Hepatocyte (in vitro differentiated cells): ENCODE results near the gene CHD9.

Experiments
- CTCF ChIP-seq: fragments of 200-600 bp; sonication (generic); IDR thresholded peaks from 2 replicates; pipeline ENCODE4 v1.5.1; 2016; ENCODE audit warnings: antibody characterized with exemption, mild to moderate bottlenecking; ENCODE audit not compliant: poor library complexity
- EZH2phosphoT487 ChIP-seq: fragments of 200-600 bp; sonication (generic); IDR thresholded peaks from one replicate; pipeline ENCODE4 v1.6.1; 2018; ENCODE audit warnings: antibody characterized with exemption, mild to moderate bottlenecking, low read depth, moderate library complexity; ENCODE audit not compliant: unreplicated experiment, severe bottlenecking

- TF ChIP-seq CTCF, result no peak
- TF ChIP-seq EZH2phosphoT487, result no peak
Observed at GRCh38 chr16:53212893-53213223, 158.1 kb downstream of the CHD9 start.
